Islet of Langerhans (tissue), 1 donor: ENCODE results near the gene MYO1A.
"Not testable (repeated sequence)": the region's sequence is repeated elsewhere in the genome, so short reads cannot be mapped to it uniquely, and the experiment has no call there.

Experiments
- FAIRE-seq: peaks from one replicate; lab custom pipeline; 2011; peaks lifted over from hg19 to GRCh38; lab: Jason Lieb, UNC

MYO1A gene

DNA sequence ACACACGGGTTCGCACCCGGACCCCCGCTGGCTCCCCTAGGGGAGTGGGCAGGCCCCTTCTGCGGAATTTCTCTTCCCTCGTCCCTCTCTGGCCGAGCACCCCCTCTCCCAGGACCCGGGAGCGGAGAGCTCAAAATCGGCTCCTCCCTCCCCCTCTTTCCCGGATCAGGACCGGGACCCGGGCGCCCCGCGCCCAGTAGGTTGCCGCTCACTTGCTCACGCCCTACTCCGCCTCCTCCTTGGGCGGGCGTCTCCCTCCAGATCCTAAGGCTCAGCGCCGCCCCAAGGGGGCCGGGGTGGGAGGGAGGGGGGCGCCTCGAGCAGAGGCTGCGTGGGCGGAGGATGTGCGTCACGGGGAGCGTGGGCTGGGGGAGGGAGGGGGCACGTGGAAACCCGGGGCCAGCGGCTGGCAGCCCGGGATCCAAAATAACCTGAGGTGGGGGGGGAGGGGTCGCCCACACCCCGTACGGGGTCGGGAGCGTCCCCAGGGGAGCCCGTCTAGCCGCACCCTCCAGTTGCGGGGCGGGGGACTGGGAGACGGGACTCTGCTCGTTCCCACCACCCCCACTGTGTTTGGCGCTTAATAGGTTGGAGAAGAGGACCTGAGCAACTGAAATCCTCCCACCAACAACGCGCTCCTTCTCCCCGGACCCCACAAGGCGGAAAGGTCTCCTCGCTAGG lies 37.2 kb upstream of the MYO1A start:
- no peak for FAIRE-seq

DNA sequence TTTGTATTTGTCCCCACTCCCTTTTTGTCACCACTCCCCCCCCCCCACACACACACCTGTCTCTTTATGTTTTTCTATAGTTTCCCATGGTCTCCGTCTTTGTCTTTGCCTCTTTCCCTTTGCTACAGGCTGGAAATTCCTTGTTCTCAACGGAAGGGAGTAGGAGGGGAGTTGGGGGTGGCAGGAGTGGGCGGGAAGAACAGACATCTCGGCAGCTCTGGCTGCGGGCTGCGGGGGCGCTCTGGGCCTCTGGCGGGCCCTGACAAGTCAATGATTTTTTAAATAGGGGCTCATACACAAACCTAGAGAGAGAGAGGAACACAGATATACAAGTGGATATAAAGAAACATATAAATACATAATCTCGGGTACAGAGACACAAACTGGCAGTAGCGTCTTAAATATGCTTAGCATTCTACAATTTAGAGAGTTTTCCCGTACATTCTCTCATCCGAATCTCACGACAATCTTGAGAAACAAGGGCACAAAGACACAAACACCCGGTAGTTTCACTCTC lies 36.6 kb upstream of the MYO1A start:
- no peak for FAIRE-seq

DNA sequence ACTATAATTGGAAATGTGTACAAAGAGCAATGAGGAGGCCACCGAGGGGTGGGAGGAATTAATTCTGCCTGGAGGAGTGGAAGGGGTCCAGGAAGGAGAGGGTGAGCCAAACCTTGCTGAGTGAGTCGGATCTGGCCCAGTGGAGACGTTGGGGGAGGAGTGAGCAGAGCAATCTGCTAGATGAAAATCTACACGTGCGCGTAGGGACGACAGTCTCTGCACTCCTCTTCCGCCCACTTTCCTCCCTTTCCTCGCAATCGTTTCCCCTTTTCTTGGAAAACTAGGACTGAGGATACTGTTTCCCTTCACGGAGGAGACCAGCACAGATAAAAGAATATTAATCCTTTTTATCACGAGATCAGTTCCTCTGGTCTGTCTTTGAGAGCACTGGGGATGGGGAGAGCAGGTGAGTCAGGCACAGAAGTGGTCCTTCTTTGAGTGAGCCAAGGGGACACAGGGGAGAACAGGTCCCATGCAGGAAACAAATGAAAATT lies 36.1 kb upstream of the MYO1A start:
- no peak for FAIRE-seq

DNA sequence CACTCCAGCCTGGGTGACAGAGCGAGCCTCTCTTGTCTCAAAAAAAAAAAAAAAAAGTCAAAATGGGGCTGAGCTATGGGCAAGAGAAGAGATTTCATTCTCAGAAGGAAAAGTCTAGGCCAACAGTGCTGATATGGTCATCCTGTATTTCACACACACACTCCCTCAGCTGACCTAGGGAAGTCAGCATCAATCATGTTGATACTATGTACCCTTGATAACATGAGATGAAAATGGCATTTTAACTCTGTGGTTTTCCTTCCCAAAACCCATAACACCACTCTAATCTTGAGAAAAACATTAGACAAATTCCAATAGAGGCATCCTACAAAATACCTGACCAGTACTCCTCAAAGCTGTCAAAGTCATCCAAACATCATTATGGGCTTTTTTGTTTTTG lies 30.9 kb upstream of the MYO1A start:
- FAIRE-seq = no peak

DNA sequence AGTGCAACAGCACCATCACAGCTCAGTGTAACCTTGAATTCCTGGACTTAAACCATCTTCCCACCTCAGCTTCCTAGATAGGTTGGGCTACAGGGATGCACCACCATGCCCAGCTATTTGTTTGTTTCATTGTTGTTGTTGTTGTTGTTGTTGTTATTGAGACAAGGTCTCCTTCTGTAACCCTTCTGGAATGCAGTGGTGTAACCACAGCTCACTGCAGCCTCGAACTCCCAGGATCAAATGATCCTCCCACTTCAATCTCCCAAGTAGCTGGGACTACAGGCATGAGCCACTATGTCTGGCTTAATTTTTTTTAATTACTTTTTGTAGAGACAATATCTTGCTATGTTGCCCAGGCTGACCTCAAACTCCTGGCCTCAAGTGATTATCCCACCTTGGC lies 29.9 kb upstream of the MYO1A start:
- FAIRE-seq = no peak

GRCh38 chr12:57078519-57079404 lies 28.8 kb upstream of the MYO1A start, which contains the start of gene NEMP1:
Gene NEMP1, minus strand, starts transcription at chr12:57078791. Its CDS starts 46 bp downstream, at chr12:57078745.
- peak; percentile 98 for FAIRE-seq

DNA sequence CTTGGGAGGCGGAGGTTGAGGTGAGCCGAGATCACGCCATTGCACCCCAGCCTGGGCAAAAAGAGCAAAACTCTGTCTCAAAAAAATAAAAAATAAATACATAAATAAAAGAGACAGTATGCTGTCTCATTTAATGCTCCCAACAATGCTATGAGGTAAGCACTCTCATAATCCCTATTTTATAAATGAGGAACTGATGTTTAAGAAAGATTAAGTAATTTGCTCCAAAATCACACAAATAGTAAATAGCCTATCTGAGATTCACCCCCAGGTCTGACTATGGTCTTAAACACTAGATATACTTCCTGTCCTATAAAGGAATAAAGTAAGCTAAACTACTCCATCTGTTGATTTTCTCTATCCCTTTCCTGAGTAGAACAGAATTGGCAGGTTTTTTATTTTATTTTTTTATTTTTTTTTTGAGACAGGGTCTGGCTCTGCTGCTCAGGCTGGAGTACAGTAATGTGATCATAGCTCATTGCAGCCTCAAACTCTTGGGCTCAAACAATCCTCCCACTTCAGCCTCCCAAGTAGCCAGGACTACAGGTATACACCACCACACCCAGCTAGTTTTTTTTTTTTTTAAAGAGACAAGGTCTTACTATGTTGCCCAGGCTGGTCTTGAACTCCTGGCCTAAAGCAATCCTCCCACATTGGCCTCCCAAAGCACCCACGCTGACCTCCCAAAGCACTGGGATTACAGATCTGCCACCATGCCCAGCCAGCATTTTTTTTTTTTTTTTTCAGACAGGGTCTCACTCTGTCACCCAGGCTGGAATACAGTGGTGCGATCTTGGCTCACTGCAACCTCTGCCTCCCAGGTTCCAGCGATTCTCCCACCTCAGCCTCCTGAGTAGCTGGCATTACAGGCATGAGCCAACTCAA lies 23.9 kb upstream of the MYO1A start:
- not testable (repeated sequence) for FAIRE-seq

- FAIRE-seq = no peak
Observed at GRCh38 chr12:57072661-57073060, 22.7 kb upstream of the MYO1A start.

DNA sequence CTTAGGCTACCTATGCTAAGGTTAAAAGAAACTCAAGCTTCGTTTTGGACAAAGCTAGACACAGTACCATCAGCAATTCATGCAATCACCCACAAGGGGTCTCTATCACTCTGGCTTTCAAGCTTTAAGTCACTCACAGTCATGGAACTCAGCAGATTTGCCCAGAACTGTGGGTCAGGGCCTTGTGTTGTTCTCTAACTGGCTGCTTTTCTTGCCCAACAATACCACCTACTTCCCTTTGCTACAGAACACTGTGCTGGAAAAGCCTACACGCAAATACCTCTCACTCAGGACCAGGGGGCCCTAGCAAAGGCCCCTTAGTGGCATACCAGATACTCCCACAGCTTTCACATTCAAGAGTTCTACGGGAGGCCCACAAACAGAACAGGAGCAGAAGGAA lies 19.6 kb upstream of the MYO1A start:
- FAIRE-seq = peak; percentile 88

GRCh38 chr12:57066245-57066644 lies 16.3 kb upstream of the MYO1A start:
- no peak for FAIRE-seq

DNA sequence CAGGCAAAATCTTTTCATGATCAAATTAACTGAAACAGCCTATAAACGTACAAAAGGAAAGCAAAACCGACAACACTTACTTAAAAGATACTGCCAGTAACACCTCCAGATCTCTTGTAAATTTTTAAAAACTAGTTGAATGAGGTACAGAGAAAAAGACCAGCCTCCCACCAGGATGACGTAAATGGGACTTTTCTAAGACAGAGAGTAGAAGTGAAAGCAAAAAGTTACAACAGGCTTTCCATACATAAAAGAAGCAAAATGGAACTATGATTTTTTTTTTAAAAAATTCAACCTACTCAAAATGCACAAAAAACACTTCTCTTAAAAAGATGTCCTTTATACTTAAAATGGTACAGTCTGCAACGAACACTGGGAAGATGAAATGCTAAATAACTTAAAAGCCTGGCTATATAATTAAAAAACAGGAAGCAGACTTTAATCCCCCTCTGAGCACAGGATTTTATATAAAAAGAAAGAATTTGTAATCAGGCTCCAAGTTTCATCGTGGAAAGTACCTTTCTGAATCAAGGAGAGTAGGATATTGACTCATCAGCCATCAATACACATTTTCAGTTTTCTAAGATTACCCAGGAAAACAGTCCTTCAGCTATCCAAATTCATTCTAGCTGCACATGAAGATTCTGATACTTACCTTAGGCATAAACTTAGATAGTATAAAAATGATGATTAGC lies 14.2 kb upstream of the MYO1A start:
- FAIRE-seq = no peak

- no peak for FAIRE-seq
Observed at GRCh38 chr12:57058454-57058853, 8.5 kb upstream of the MYO1A start.

DNA sequence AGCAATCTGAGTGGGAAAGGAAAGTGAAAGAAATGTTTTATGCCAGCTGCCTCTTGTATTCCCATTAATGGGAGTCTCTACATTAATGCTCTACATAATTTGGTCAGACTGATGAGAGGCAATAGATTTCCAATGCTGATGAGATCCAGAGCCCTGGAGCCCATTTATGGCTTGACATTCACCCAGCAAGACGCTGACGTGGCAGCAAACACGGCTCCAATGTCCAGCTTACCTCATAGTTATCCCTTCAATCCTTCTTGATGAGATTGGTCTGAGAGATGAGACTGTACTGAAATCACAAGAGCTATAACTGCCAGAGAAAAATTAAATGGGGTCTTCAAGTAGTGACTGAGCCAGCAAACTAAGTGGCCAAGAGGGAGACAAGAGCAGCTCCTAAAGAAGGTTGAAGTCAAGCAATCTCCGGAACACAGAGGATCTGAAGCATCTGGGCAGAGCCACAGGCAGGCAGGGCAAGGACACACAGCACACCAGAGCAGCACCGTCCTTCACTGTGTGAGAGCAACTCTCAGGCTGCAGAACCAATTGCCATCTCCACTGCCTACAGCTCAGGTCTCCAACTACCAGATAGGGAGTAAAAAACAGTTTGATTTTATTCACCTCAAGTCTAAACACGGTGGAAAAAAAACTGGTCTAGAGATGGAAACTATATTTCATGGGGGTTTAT lies 7.3 kb upstream of the MYO1A start:
- FAIRE-seq = no peak

GRCh38 chr12:57055824-57056223 lies 5.9 kb upstream of the MYO1A start:
- FAIRE-seq = no peak

- FAIRE-seq = not testable (repeated sequence)
Observed at GRCh38 chr12:57053901-57054300, 4.0 kb upstream of the MYO1A start.

DNA sequence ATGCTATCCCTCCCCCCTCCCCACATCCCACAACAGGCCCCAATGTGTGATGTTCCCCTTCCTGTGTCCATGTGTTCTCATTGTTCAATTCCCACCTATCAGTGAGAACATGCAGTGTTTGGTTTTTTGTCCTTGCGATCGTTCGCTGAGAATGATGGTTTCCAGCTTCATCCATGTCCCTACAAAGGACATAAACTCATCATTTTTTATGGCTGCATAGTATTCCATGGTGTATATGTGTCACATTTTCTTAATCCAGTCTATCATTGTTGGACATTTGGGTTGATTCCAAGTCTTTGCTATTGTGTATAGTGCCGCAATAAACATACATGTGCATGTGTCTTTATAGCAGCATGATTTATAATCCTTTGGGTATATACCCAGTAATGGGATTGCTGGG lies 3.2 kb upstream of the MYO1A start:
- not testable (repeated sequence) for FAIRE-seq

- FAIRE-seq = no peak
Observed at GRCh38 chr12:57051011-57051410, 1.1 kb upstream of the MYO1A start.

DNA sequence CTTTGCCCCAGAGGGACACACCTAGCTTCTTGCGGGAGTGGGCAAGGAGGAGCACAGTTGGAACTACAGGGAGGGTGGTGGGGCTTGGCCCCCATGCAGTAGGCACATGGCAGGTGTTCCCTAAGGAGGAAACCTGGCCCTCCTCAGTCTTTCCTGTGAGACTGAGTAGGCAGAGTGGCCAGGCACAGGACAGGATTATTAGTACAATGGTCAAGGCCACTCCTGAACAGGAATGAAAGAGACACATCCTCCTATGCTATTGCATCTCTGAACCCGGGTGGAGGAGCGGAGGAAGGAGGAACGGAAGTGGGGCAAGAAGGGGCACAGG lies 846 bp downstream of the MYO1A start:
- FAIRE-seq = no peak

DNA sequence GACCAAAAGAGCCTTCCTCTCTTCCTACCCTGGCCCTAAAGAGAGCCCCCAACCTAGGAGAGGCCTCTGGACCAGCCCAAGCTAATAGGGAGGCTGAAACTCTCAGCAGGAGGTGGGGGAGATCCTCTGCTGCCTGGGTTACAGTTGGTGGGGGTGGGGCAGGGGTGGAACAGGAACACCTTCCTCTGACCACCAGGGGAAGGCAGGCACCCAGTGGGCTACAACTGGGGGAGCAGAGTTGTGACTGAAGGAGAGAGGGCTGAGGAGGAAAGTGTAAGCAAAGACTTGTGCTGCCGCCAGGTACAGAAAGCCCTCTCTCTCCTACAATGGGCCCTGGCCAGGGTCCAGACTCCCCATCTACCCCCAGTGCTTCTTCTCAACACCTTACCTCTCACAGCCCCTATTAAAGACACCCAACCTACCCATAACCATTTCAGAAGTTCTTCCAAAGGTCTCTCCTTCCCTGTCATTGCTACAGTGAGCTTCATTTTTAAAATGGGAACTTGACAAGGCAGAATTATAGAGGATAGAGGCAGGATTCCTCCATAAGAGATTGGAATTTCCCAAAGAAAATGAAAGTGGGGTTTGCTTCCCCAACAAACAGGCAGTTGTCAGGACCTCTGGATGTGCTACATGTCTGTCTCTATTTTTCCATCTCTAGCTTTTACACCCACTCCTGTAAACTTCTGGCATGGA lies 1.4 kb downstream of the MYO1A start:
- FAIRE-seq = no peak

- FAIRE-seq = no peak
Observed at GRCh38 chr12:57047981-57048380, 1.9 kb downstream of the MYO1A start.
